Measurements from ENCODE around the gene CPZ. TPM values are rescaled to one million over a fixed set of nuclear protein-coding genes. Genes with fewer than 3 reads are reported as not detected.

CPZ gene
- total RNA-seq, 1 experiment from 2014 or later: 9.1 TPM

DNA sequence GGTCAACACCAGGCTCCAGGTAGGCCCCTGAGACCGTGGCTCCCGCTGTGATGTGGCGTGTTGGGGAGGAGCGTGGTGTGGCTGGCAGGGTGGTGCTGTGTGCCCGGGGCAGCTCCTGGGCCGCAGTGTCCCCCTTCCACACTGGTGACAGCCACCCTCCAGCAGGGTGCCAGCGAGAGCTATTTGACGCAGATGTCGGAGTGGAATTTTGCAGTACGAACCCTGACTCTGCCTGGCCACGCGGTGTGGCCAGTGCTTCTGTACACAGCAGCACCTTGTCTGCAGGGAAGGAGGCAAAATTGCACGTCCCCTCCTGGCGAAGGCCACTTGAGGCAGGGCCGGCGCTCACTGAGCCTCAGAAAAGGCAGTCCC, 53.2 kb downstream of the CPZ start:
- Histone ChIP-seq H3K79me2 (ENCODE audit: low read depth) (no peaks in the 10 kb centered on the region), H4K20me1 (ENCODE audit: insufficient read depth) (no peaks in the 10 kb centered on the region), H3K4me2 (no peak overlapping the region), H3K4me3 (no peak overlapping the region), H3K36me3 (ENCODE audit: low read depth) (no peaks in the 10 kb centered on the region), H3K27ac (no peak overlapping the region), H3F3A (ENCODE audit: insufficient read depth, low read depth) (no peaks in the 10 kb centered on the region), H3K9me2 (ENCODE audit: insufficient read depth) (no peaks in the 10 kb centered on the region), H2AFZ (no peak overlapping the region), H3K4me1 (replicated peaks; ENCODE audit: insufficient read depth) (peaks cover 12% of the 10 kb centered on the region; the same call in 1 of the 2 replicates), H3K9me3 (ENCODE audit: insufficient read depth, low read depth) (no peaks in the 10 kb centered on the region), H3K27me3 (ENCODE audit: insufficient read depth, low read depth) (peaks cover 36% of the 10 kb centered on the region)
- no peak for DNase-seq
- ChIA-PET CTCF (no interaction called here), POLR2A (ENCODE audit: unreplicated experiment) (no interaction called here)
- intact Hi-C loops (cut with micrococcal nuclease; ENCODE audit: unreplicated experiment): no loop called here
- TF ChIP-seq EZH2 (IDR thresholded peaks at IDR 0.05; ENCODE audit: low read depth): no peak
- TF ChIP-seq, protein P1, sequence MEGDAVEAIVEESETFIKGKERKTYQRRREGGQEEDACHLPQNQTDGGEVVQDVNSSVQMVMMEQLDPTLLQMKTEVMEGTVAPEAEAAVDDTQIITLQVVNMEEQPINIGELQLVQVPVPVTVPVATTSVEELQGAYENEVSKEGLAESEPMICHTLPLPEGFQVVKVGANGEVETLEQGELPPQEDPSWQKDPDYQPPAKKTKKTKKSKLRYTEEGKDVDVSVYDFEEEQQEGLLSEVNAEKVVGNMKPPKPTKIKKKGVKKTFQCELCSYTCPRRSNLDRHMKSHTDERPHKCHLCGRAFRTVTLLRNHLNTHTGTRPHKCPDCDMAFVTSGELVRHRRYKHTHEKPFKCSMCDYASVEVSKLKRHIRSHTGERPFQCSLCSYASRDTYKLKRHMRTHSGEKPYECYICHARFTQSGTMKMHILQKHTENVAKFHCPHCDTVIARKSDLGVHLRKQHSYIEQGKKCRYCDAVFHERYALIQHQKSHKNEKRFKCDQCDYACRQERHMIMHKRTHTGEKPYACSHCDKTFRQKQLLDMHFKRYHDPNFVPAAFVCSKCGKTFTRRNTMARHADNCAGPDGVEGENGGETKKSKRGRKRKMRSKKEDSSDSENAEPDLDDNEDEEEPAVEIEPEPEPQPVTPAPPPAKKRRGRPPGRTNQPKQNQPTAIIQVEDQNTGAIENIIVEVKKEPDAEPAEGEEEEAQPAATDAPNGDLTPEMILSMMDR (conservative IDR thresholded peaks at IDR 0.05): no peak
- BruUV-seq (replicated peaks): no TSS peak

- H3F3A ChIP-seq (ENCODE audit: insufficient read depth, low read depth): no peaks in the 10 kb centered on the region
- peaks cover 43% of the 10 kb centered on the region for H3K27me3 ChIP-seq (ENCODE audit: insufficient read depth, low read depth)
- no peaks in the 10 kb centered on the region for H3K79me2 ChIP-seq (ENCODE audit: low read depth)
- CTCF ChIA-PET: interaction anchor here (0.7 kb wide), 1 partner anchor 37 kb away, joined by 13 read pairs; no protein-coding TSS in a partner anchor
- H3K9me2 ChIP-seq (ENCODE audit: insufficient read depth): no peaks in the 10 kb centered on the region
- intact Hi-C loops (cut with micrococcal nuclease; ENCODE audit: unreplicated experiment): no loop called here
- peaks cover 12% of the 10 kb centered on the region; the same call in 1 of the 2 replicates for H3K4me1 ChIP-seq (replicated peaks; ENCODE audit: insufficient read depth)
- H4K20me1 ChIP-seq (ENCODE audit: insufficient read depth): no peaks in the 10 kb centered on the region
- H2AFZ ChIP-seq: no peak overlapping the region
- H3K36me3 ChIP-seq (ENCODE audit: low read depth): no peaks in the 10 kb centered on the region
- DNase-seq: peak in 1 of 2 experiments; percentile 70
- H3K4me3 ChIP-seq: no peak overlapping the region
- POLR2A ChIA-PET (ENCODE audit: unreplicated experiment): no interaction called here
- peak overlapping the region; percentile 50 for H3K4me2 ChIP-seq
- BruUV-seq (replicated peaks): no TSS peak
- TF ChIP-seq EZH2 (IDR thresholded peaks at IDR 0.05; ENCODE audit: low read depth): no peak
- no peak overlapping the region for H3K27ac ChIP-seq
- H3K9me3 ChIP-seq (ENCODE audit: insufficient read depth, low read depth): no peaks in the 10 kb centered on the region
Measured at GRCh38 chr4:8646296-8647093, 53.9 kb downstream of the CPZ start.

- no peak overlapping the region for H2AFZ ChIP-seq
- no peak overlapping the region for H3K4me3 ChIP-seq
- H3K27me3 ChIP-seq (ENCODE audit: insufficient read depth, low read depth): peaks cover 50% of the 10 kb centered on the region
- TF ChIP-seq, protein P1 (conservative IDR thresholded peaks at IDR 0.05): no peak
- no peak for TF ChIP-seq EZH2 (IDR thresholded peaks at IDR 0.05; ENCODE audit: low read depth)
- peak overlapping the region; percentile 50 for H3K4me2 ChIP-seq
- H3K36me3 ChIP-seq (ENCODE audit: low read depth): no peaks in the 10 kb centered on the region
- H3K9me3 ChIP-seq (ENCODE audit: insufficient read depth, low read depth): no peaks in the 10 kb centered on the region
- intact Hi-C loops (cut with micrococcal nuclease; ENCODE audit: unreplicated experiment): no loop called here
- no TSS peak for BruUV-seq (replicated peaks)
- H3K79me2 ChIP-seq (ENCODE audit: low read depth): no peaks in the 10 kb centered on the region
- H3K27ac ChIP-seq: no peak overlapping the region
- peaks cover 8% of the 10 kb centered on the region; the same call in 1 of the 2 replicates for H3K4me1 ChIP-seq (replicated peaks; ENCODE audit: insufficient read depth)
- POLR2A ChIA-PET (ENCODE audit: unreplicated experiment): no interaction called here
- no peaks in the 10 kb centered on the region for H3F3A ChIP-seq (ENCODE audit: insufficient read depth, low read depth)
- no peak for DNase-seq
- CTCF ChIA-PET: no interaction called here
- H3K9me2 ChIP-seq (ENCODE audit: insufficient read depth): no peaks in the 10 kb centered on the region
- no peaks in the 10 kb centered on the region for H4K20me1 ChIP-seq (ENCODE audit: insufficient read depth)
Measured at GRCh38 chr4:8647094-8647570, 54.6 kb downstream of the CPZ start.
